Frontal cortex (tissue), 1 donor: ENCODE results near the gene OR2A42. TPM values are rescaled to one million over a fixed set of nuclear protein-coding genes. Genes with fewer than 3 reads are reported as not detected.

ENCODE experiments used
- total RNA-seq: library from RNA; depleted of rRNA; stranded (reverse); fragments of >200 nt; gene quantifications from one replicate; pipeline ENCODE4 v1.2.3, GENCODE V29; 2014

OR2A42 gene
- total RNA-seq, 1 donor from 2014 or later: under 0.01 TPM

Other genes with a start within 250 kb of the OR2A42 start
- gene OR6B1, start 239.3 kb downstream of the OR2A42 start, total RNA-seq: not detected
- gene OR2A5, start 190.7 kb downstream of the OR2A42 start, total RNA-seq: not detected
- not detected for gene OR2A25, start 169.8 kb downstream of the OR2A42 start, total RNA-seq
- gene OR2A12, start 153.3 kb downstream of the OR2A42 start, total RNA-seq: not detected
- gene OR2A2, start 130.0 kb downstream of the OR2A42 start, total RNA-seq: not detected
- gene OR2A14, start 116.4 kb downstream of the OR2A42 start, total RNA-seq: not detected
- gene CTAGE4, start 56.1 kb downstream of the OR2A42 start, total RNA-seq: 0.41 TPM
- 0.82 TPM for gene ARHGEF35, start 43.8 kb downstream of the OR2A42 start, total RNA-seq
- gene OR2A7, start 25.2 kb upstream of the OR2A42 start, total RNA-seq: not detected
- 0.41 TPM for gene CTAGE8, start 29.7 kb upstream of the OR2A42 start, total RNA-seq
- not detected for gene OR2A1, start 72.8 kb upstream of the OR2A42 start, total RNA-seq
- gene ARHGEF5, start 115.8 kb upstream of the OR2A42 start, total RNA-seq: 0.82 TPM
- gene NOBOX, start 164.1 kb upstream of the OR2A42 start, total RNA-seq: not detected